ENCODE results near the gene EPHA6. TPM values are rescaled to one million over a fixed set of nuclear protein-coding genes. Genes with fewer than 3 reads are reported as not detected.

The EPHA6 gene
- total and polyA plus RNA-seq, 9 of the 15 experiments (the other 6 are each of a cell fraction or from before 2014, with no cell fraction given): not detected

- TF ChIP-seq USF1 (CRISPR knock-in tag; IDR thresholded peaks at IDR 0.05): no peak
- no peak for TF ChIP-seq MBD1 (CRISPR knock-in tag; IDR thresholded peaks at IDR 0.05)
- TF ChIP-seq ZC3H11A (IDR thresholded peaks at IDR 0.05; ENCODE audit: low read depth, low read length): no peak
Observed at GRCh38 chr3:97680210-97680609, 865.8 kb downstream of the EPHA6 start (continued).

- POLR2A ChIA-PET: no interaction called here
- no peak overlapping the region for H3K9ac ChIP-seq (ENCODE audit: insufficient read depth in 1 of 2, low read depth in 2 of 2, low read length in 2 of 2)
- FAIRE-seq (no peak), DNase-seq (ENCODE audit: extremely low read depth in 1 of 4, low spot score in 3 of 4) (no peak), ATAC-seq (no peak)
- H3K27ac ChIP-seq (ENCODE audit: extremely low read depth, low read depth, low read length): no peak overlapping the region
- in situ Hi-C loops (cut with MboI): no loop called here
- no peaks in the 10 kb centered on the region for H3K79me2 ChIP-seq (ENCODE audit: control insufficient read depth, insufficient read depth, low read length)
- CTCF ChIA-PET (ENCODE audit: low intra/inter-chr PET ratio): no interaction called here
- no peaks in the 10 kb centered on the region for H3K4me1 ChIP-seq (replicated peaks in 1 of 2; ENCODE audit: control insufficient read depth in 2 of 2, insufficient read depth in 2 of 2, low read length in 2 of 2)
- H3K36me3 ChIP-seq (ENCODE audit: control insufficient read depth, insufficient read depth, low read length): no peaks in the 10 kb centered on the region
- H3K9me1 ChIP-seq (ENCODE audit: control insufficient read depth, insufficient read depth, low read length): no peaks in the 10 kb centered on the region
- no peaks in the 10 kb centered on the region for H3K27me3 ChIP-seq (ENCODE audit: control insufficient read depth in 2 of 2, insufficient read depth in 2 of 2, low read length in 2 of 2)
- intact Hi-C loops (cut with micrococcal nuclease): no loop called here
- BruUV-seq (replicated peaks): no TSS peak
- no peak overlapping the region for H3K4me3 ChIP-seq
- H3K4me2 ChIP-seq (ENCODE audit: insufficient read depth, low read length): no peak overlapping the region
- TF ChIP-seq POLR3G (IDR thresholded peaks at IDR 0.05; ENCODE audit: extremely low read depth, insufficient read length, insufficient replicate concordance) (no peak), CREB3L1 (IDR thresholded peaks at IDR 0.05; ENCODE audit: borderline replicate concordance, low read depth) (no peak), NEUROD1 (IDR thresholded peaks at IDR 0.05; ENCODE audit: borderline replicate concordance, low read depth, low read length, partially characterized antibody) (no peak), MEF2A (IDR thresholded peaks at IDR 0.05; ENCODE audit: control insufficient read depth, low read depth, low read length) (no peak), ATF3 (IDR thresholded peaks at IDR 0.05) (no peak), ATF3 (CRISPR knock-in tag; conservative IDR thresholded peaks at IDR 0.05) (no peak), KLF10 (CRISPR knock-in tag; IDR thresholded peaks at IDR 0.05) (no peak), PCBP2 (IDR thresholded peaks at IDR 0.05; ENCODE audit: low read depth, low read length, poor library complexity, severe bottlenecking) (no peak), NR0B1 (IDR thresholded peaks at IDR 0.05; ENCODE audit: partially characterized antibody) (no peak), RCOR1 (IDR thresholded peaks at IDR 0.05; ENCODE audit: borderline replicate concordance in 1 of 2, low read depth in 2 of 2, low read length in 2 of 2) (no peak), EWSR1 (IDR thresholded peaks at IDR 0.05; ENCODE audit: borderline replicate concordance, low read depth, partially characterized antibody) (no peak), CBX1 (IDR thresholded peaks at IDR 0.05; ENCODE audit: low read depth) (no peak)
- no peak overlapping the region for H2AFZ ChIP-seq (ENCODE audit: low read depth, low read length)
- H3K9me3 ChIP-seq (replicated peaks; ENCODE audit: control insufficient read depth, insufficient read depth, low read depth, low read length): no peaks in the 10 kb centered on the region
- H4K20me1 ChIP-seq (replicated peaks; ENCODE audit: control insufficient read depth, insufficient read depth, low read length): no peaks in the 10 kb centered on the region
Observed at GRCh38 chr3:97680696-97681095, 866.3 kb downstream of the EPHA6 start.

Data from K562 (cell line).